GM18861 (cell line): ENCODE measurements around the gene SPOCK1.

Source experiments
- ATAC-seq: cut with Tn5 transposase; IDR thresholded peaks from one replicate; pipeline ENCODE4 v1.9.1; 2021; ENCODE audit not compliant: unreplicated experiment

SPOCK1 gene

GRCh38 chr5:137446151-137446550 is 53.0 kb downstream of the SPOCK1 start:
- ATAC-seq, result no peak

- ATAC-seq, result no peak
Measured at GRCh38 chr5:137442660-137443059, 56.5 kb downstream of the SPOCK1 start.

GRCh38 chr5:137441476-137441875 is 57.6 kb downstream of the SPOCK1 start:
- no peak for ATAC-seq

- no peak for ATAC-seq
Measured at GRCh38 chr5:137440795-137441194, 58.3 kb downstream of the SPOCK1 start.

GRCh38 chr5:137439645-137440044 is 59.5 kb downstream of the SPOCK1 start:
- no peak for ATAC-seq

- ATAC-seq, result no peak
Measured at GRCh38 chr5:137438932-137439331, 60.2 kb downstream of the SPOCK1 start.

- no peak for ATAC-seq
Measured at GRCh38 chr5:137437774-137438173, 61.4 kb downstream of the SPOCK1 start.

- no peak for ATAC-seq
Measured at GRCh38 chr5:137433539-137433938, 65.6 kb downstream of the SPOCK1 start.

- no peak for ATAC-seq
Measured at GRCh38 chr5:137432376-137432775, 66.8 kb downstream of the SPOCK1 start.

GRCh38 chr5:137431051-137431450 is 68.1 kb downstream of the SPOCK1 start:
- no peak for ATAC-seq

- no peak for ATAC-seq
Measured at GRCh38 chr5:137415231-137415681, 83.9 kb downstream of the SPOCK1 start.

- no peak for ATAC-seq
Measured at GRCh38 chr5:137414112-137414755, 84.9 kb downstream of the SPOCK1 start.

GRCh38 chr5:137412136-137412535 is 87.0 kb downstream of the SPOCK1 start:
- no peak for ATAC-seq

- no peak for ATAC-seq
Measured at GRCh38 chr5:137410234-137411010, 88.7 kb downstream of the SPOCK1 start.

- ATAC-seq, result no peak
Measured at GRCh38 chr5:137409736-137410135, 89.4 kb downstream of the SPOCK1 start.

GRCh38 chr5:137407090-137407489 is 92.0 kb downstream of the SPOCK1 start:
- ATAC-seq, result no peak

GRCh38 chr5:137405393-137405792 is 93.7 kb downstream of the SPOCK1 start:
- ATAC-seq, result no peak

- no peak for ATAC-seq
Measured at GRCh38 chr5:137403869-137404268, 95.3 kb downstream of the SPOCK1 start.

GRCh38 chr5:137402436-137403187 is 96.5 kb downstream of the SPOCK1 start:
- no peak for ATAC-seq

GRCh38 chr5:137401946-137402345 is 97.2 kb downstream of the SPOCK1 start:
- ATAC-seq, result no peak

GRCh38 chr5:137400571-137400970 is 98.6 kb downstream of the SPOCK1 start:
- ATAC-seq, result no peak

- ATAC-seq, result no peak
Measured at GRCh38 chr5:137399911-137400310, 99.2 kb downstream of the SPOCK1 start.
